HepG2 (cell line): ENCODE measurements around the gene PPIL6. TPM values are rescaled to one million over a fixed set of nuclear protein-coding genes. Genes with fewer than 3 reads are reported as not detected.

Experiments
- ATAC-seq: fragments of 200-7000 bp; cut with Tn5 transposase; 3 replicates; pipeline ENCODE4 v1.9.1; 2020; ENCODE audit warnings: mild to moderate bottlenecking, moderate library complexity
- BruUV-seq: library from RNA; stranded (reverse); fragments of 400-500 nt; replicated peaks from 2 replicates; lab custom pipeline; 2021; lab: Mats Ljungman, UMichigan
- CTCF ChIA-PET: fragments of 300-600 bp; formaldehyde crosslinking; extraction: SDS; loops from one replicate; lab custom pipeline; 2021; ENCODE audit warnings: low total read pairs, inconsistent platforms, low intra/inter-chr PET ratio; lab: Yijun Ruan, JAX
- POLR2A ChIA-PET: fragments of 350-600 bp; sonication (Branson Sonifier 250); formaldehyde crosslinking; loops from one replicate; lab custom pipeline; 2020; ENCODE audit warnings: antibody characterized with exemption, inconsistent platforms; lab: Yijun Ruan, JAX
- DNase-seq: peaks from one replicate; pipeline ENCODE4 v3.0.0-alpha.2; 2015; ENCODE audit warnings: low spot score
- FAIRE-seq: peaks from 3 replicates; lab custom pipeline; 2011; peaks lifted over from hg19 to GRCh38; lab: Jason Lieb, UNC
- H2AFZ ChIP-seq: one replicate; pipeline ENCODE4 v1.6.1; 2011; ENCODE audit warnings: low read length, inconsistent platforms
- H3K27ac ChIP-seq: fragments of 300-600 bp; 3 replicates; pipeline ENCODE4 v1.8.0; 2011; ENCODE audit warnings: mixed run types, mild to moderate bottlenecking, mixed read lengths, low read length, inconsistent platforms; ENCODE audit not compliant: insufficient read depth; ENCODE audit errors: extremely low read length
- H3K27me3 ChIP-seq, 2 experiments: fragments of 200-600 bp in 1 of 2; 2 replicates in 1 of 2; 3 replicates in 1 of 2; pipeline versions ENCODE4 v1.6.0 to v1.8.0; 2011; ENCODE audit warnings: low read length in 2 of 2, mild to moderate bottlenecking in 2 of 2, moderate library complexity in 2 of 2, inconsistent platforms in 1 of 2; ENCODE audit not compliant: insufficient read depth in 2 of 2, control insufficient read depth in 1 of 2
- H3K36me3 ChIP-seq, 2 experiments: fragments of 200-600 bp in 1 of 2; replicated peaks in 1 of 2; 2 replicates in 1 of 2; 3 replicates in 1 of 2; pipeline versions ENCODE4 v1.5.1 to v1.8.0; 2011; ENCODE audit warnings: low read length in 2 of 2, inconsistent platforms in 1 of 2; ENCODE audit not compliant: insufficient read depth in 2 of 2, control insufficient read depth in 1 of 2
- H3K4me1 ChIP-seq: 2 replicates; pipeline ENCODE4 v1.5.1; 2012; ENCODE audit warnings: low read length, inconsistent platforms; ENCODE audit not compliant: insufficient read depth
- H3K4me2 ChIP-seq: 2 replicates; pipeline ENCODE4 v1.6.0; 2011; ENCODE audit warnings: low read depth, low read length, inconsistent platforms
- H3K4me3 ChIP-seq, 3 experiments: fragments of 200-600 bp in 1 of 3; sonication (generic), shearing (Covaris generic) in 1 of 3; replicated peaks in 1 of 3; 2 replicates each; pipeline ENCODE4 v1.5.1; 2011 to 2016; ENCODE audit warnings: low read length in 3 of 3, inconsistent platforms in 2 of 3, low read depth in 2 of 3, mild to moderate bottlenecking in 2 of 3, control low read depth in 1 of 3, mixed read lengths in 1 of 3; ENCODE audit not compliant: insufficient read depth in 1 of 3
- H3K79me2 ChIP-seq: one replicate; pipeline ENCODE4 v1.6.1; 2011; ENCODE audit warnings: low read length, inconsistent platforms; ENCODE audit not compliant: insufficient read depth
- H3K9ac ChIP-seq: 2 replicates; pipeline ENCODE4 v1.6.0; 2011; ENCODE audit warnings: mild to moderate bottlenecking, low read depth, low read length, inconsistent platforms; ENCODE audit not compliant: insufficient read depth
- H3K9me3 ChIP-seq: 2 replicates; pipeline ENCODE4 v1.5.1; 2012; ENCODE audit warnings: mild to moderate bottlenecking, low read length
- H4K20me1 ChIP-seq: 2 replicates; pipeline ENCODE4 v1.6.0; 2011; ENCODE audit warnings: inconsistent platforms, mild to moderate bottlenecking, low read length, moderate library complexity; ENCODE audit not compliant: insufficient read depth
- AGO1 ChIP-seq: fragments of 200-400 bp; formaldehyde crosslinking; IDR thresholded peaks from 2 replicates; pipeline ENCODE4 v1.6.1; 2017; ENCODE audit warnings: mild to moderate bottlenecking, low read depth, low read length, moderate library complexity; ENCODE audit not compliant: poor library complexity, severe bottlenecking
- CBX1 ChIP-seq: IDR thresholded peaks from one replicate; pipeline ENCODE4 v1.6.1; 2016; ENCODE audit warnings: antibody characterized with exemption, low read depth
- ETV6 ChIP-seq: sonication (generic); formaldehyde crosslinking; conservative IDR thresholded peaks from 2 replicates; pipeline ENCODE4 v1.4.0; 2020; ENCODE audit warnings: missing genetic modification reagents
- PAX8 ChIP-seq: sonication (generic); formaldehyde crosslinking; IDR thresholded peaks from 2 replicates; pipeline ENCODE4 v1.8.0; 2022; ENCODE audit warnings: mild to moderate bottlenecking, missing genetic modification reagents, borderline replicate concordance
- RAD21 ChIP-seq: fragments of 450-650 bp; formaldehyde crosslinking; IDR thresholded peaks from 2 replicates; pipeline ENCODE4 v1.5.0; 2020; ENCODE audit warnings: mild to moderate bottlenecking
- SP140L ChIP-seq: sonication (generic); formaldehyde crosslinking; IDR thresholded peaks from 2 replicates; pipeline ENCODE4 v1.4.0; 2020; ENCODE audit warnings: missing genetic modification reagents, borderline replicate concordance
- ZMAT3 ChIP-seq: sonication (generic); formaldehyde crosslinking; conservative IDR thresholded peaks from 2 replicates; pipeline ENCODE4 v1.7.0; 2021; ENCODE audit warnings: missing genetic modification reagents
- ZNF20 ChIP-seq: sonication (generic); formaldehyde crosslinking; IDR thresholded peaks from 2 replicates; pipeline ENCODE4 v1.4.0; 2020; ENCODE audit warnings: mild to moderate bottlenecking, moderate library complexity, missing genetic modification reagents
- ZNF382 ChIP-seq: sonication (generic); formaldehyde crosslinking; IDR thresholded peaks from 2 replicates; pipeline ENCODE4 v1.5.0; 2020; ENCODE audit warnings: missing genetic modification reagents, mild to moderate bottlenecking, borderline replicate concordance
- ZNF572 ChIP-seq: sonication (generic); formaldehyde crosslinking; IDR thresholded peaks from 2 replicates; pipeline ENCODE4 v1.5.1; 2020; ENCODE audit warnings: mild to moderate bottlenecking, missing genetic modification reagents
- ZNF614 ChIP-seq: IDR thresholded peaks from 2 replicates; pipeline ENCODE4 v1.6.1; 2018; ENCODE audit warnings: missing biosample characterization, missing genetic modification reagents, inconsistent platforms, borderline replicate concordance
- WGBS: methylation state at CpG from one replicate; pipeline ENCODE4 v1.1.6; 2017; ENCODE audit warnings: low lambda C conversion rate; 5-methylcytosine and 5-hydroxymethylcytosine counted together
- in situ Hi-C: cut with HindIII; loops from 2 replicates; pipeline ENCODE4 v1.10.0; 2017; ENCODE audit warnings: low pct_unique_long_range_greater_than_20kb; ENCODE audit not compliant: extremely low pct_ligation_motif_present
- intact Hi-C: fragments of 100-400 bp; cut with micrococcal nuclease; formaldehyde crosslinking; loops from one replicate; pipeline ENCODE4 v1.10.0; 2022; ENCODE audit not compliant: unreplicated experiment
- polyA plus RNA-seq, 8 experiments: library from polyadenylated mRNA; depleted of rRNA in 3 of 8; stranded (reverse) in 7 of 8; unstranded in 1 of 8; fragments of >200 nt; fragmentation: Illumina TruSeq in 4 of 8; extraction: Trizol in 4 of 8; gene quantifications; 2 replicates each; pipeline versions ENCODE4 v1.2.1 to v1.2.3, GENCODE V29; 2011 to 2016; ENCODE audit warnings: low read depth in 4 of 8, missing spikeins in 1 of 8, mixed read lengths in 1 of 8; ENCODE audit not compliant: insufficient read depth in 1 of 8
- total RNA-seq, 5 experiments: library from RNA; depleted of rRNA; stranded (reverse); fragments of >200 nt; fragmentation: Illumina TruSeq; extraction: Trizol; gene quantifications; 2 replicates each; pipeline ENCODE4 v1.2.3, GENCODE V29; 2016; ENCODE audit warnings: low read depth in 1 of 5
- TF ChIP-seq, protein P1 (sequence below): sonication (generic); formaldehyde crosslinking; IDR thresholded peaks from 2 replicates; pipeline ENCODE4 v1.5.0; 2020; ENCODE audit warnings: missing genetic modification reagents, mild to moderate bottlenecking, borderline replicate concordance
- TF ChIP-seq, protein P2 (sequence below): IDR thresholded peaks from 2 replicates; pipeline ENCODE4 v1.6.1; 2012; ENCODE audit warnings: inconsistent platforms
- TF ChIP-seq, protein P3 (sequence below): sonication (generic); formaldehyde crosslinking; IDR thresholded peaks from 2 replicates; pipeline ENCODE4 v1.8.1; 2023; ENCODE audit warnings: missing genetic modification reagents, mild to moderate bottlenecking, borderline replicate concordance
- TF ChIP-seq, protein P4 (sequence below): sonication (generic); formaldehyde crosslinking; IDR thresholded peaks from 2 replicates; pipeline ENCODE4 v1.4.0; 2020; ENCODE audit warnings: missing genetic modification reagents, borderline replicate concordance

The PPIL6 gene
- total and polyA plus RNA-seq, 2 of the 13 experiments (the other 11 are each of a cell fraction or from before 2014, with no cell fraction given), result 0.22 to 0.46 TPM

DNA sequence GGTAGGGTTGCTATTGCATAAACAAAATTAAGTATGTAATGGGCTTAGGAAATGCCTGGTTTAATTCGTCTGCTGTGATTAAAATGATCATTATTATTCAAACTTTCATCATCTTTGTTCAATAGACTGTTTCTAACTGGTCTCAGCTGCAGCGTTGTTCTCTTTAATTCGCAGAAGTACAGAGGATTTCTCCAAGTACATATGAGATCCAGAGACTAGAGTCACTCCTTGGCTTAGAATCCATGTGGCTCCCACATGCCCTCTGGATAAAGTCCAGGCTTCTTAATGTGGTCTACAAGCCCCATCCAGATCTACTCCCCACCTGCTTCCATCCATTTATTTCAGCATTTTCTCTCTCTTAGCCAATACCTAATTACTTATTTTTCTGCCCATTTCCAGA lies 43.7 kb upstream of the PPIL6 start:
- no peak overlapping the region for H3K4me2 ChIP-seq
- FAIRE-seq, result no peak
- BruUV-seq, result no TSS peak
- 64% methylated on average over 3 of the region's 3 CpGs for WGBS
- intact Hi-C loops, result no loop called here
- ATAC-seq, result no peak
- H3K27me3 ChIP-seq, result 0 out of 5 replicates have a peak, but pooled peaks cover 0 to 4% of the 10 kb centered on the region in 2 experiments
- H3K27ac ChIP-seq, result no peak overlapping the region
- H4K20me1 ChIP-seq, result no peaks in the 10 kb centered on the region
- in situ Hi-C loops, result no loop called here
- H3K79me2 ChIP-seq, result peaks cover 12% of the 10 kb centered on the region
- no peak for DNase-seq
- no peak overlapping the region for H2AFZ ChIP-seq
- H3K4me1 ChIP-seq, result peaks cover 39% of the 10 kb centered on the region
- no peaks in the 10 kb centered on the region for H3K9me3 ChIP-seq
- H3K9ac ChIP-seq, result no peak overlapping the region
- ChIA-PET CTCF (no interaction called here), POLR2A (no interaction called here)
- H3K4me3 ChIP-seq, result no peak overlapping the region
- peaks cover 0 to 8% of the 10 kb centered on the region in 2 experiments; a peak in 3 of 5 replicates for H3K36me3 ChIP-seq
- TF ChIP-seq, protein P1, sequence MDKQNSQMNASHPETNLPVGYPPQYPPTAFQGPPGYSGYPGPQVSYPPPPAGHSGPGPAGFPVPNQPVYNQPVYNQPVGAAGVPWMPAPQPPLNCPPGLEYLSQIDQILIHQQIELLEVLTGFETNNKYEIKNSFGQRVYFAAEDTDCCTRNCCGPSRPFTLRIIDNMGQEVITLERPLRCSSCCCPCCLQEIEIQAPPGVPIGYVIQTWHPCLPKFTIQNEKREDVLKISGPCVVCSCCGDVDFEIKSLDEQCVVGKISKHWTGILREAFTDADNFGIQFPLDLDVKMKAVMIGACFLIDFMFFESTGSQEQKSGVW (CRISPR knock-in tag), result no peak
- TF ChIP-seq AGO1 (no peak), RAD21 (CRISPR knock-in tag) (no peak), ZMAT3 (CRISPR knock-in tag) (no peak), CBX1 (no peak), SP140L (CRISPR knock-in tag) (no peak), ETV6 (CRISPR knock-in tag) (no peak), ZNF572 (CRISPR knock-in tag) (no peak), ZNF20 (CRISPR knock-in tag) (no peak), PAX8 (CRISPR knock-in tag) (no peak), ZNF614 (CRISPR knock-in tag) (no peak), ZNF382 (no peak)
- TF ChIP-seq, protein P2, sequence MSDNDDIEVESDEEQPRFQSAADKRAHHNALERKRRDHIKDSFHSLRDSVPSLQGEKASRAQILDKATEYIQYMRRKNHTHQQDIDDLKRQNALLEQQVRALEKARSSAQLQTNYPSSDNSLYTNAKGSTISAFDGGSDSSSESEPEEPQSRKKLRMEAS, result no peak
- TF ChIP-seq, protein P3, sequence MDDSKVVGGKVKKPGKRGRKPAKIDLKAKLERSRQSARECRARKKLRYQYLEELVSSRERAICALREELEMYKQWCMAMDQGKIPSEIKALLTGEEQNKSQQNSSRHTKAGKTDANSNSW (CRISPR knock-in tag), result no peak
- TF ChIP-seq, protein P4, sequence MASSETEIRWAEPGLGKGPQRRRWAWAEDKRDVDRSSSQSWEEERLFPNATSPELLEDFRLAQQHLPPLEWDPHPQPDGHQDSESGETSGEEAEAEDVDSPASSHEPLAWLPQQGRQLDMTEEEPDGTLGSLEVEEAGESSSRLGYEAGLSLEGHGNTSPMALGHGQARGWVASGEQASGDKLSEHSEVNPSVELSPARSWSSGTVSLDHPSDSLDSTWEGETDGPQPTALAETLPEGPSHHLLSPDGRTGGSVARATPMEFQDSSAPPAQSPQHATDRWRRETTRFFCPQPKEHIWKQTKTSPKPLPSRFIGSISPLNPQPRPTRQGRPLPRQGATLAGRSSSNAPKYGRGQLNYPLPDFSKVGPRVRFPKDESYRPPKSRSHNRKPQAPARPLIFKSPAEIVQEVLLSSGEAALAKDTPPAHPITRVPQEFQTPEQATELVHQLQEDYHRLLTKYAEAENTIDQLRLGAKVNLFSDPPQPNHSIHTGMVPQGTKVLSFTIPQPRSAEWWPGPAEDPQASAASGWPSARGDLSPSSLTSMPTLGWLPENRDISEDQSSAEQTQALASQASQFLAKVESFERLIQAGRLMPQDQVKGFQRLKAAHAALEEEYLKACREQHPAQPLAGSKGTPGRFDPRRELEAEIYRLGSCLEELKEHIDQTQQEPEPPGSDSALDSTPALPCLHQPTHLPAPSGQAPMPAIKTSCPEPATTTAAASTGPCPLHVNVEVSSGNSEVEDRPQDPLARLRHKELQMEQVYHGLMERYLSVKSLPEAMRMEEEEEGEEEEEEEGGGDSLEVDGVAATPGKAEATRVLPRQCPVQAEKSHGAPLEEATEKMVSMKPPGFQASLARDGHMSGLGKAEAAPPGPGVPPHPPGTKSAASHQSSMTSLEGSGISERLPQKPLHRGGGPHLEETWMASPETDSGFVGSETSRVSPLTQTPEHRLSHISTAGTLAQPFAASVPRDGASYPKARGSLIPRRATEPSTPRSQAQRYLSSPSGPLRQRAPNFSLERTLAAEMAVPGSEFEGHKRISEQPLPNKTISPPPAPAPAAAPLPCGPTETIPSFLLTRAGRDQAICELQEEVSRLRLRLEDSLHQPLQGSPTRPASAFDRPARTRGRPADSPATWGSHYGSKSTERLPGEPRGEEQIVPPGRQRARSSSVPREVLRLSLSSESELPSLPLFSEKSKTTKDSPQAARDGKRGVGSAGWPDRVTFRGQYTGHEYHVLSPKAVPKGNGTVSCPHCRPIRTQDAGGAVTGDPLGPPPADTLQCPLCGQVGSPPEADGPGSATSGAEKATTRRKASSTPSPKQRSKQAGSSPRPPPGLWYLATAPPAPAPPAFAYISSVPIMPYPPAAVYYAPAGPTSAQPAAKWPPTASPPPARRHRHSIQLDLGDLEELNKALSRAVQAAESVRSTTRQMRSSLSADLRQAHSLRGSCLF, result no peak
